HS-27A (cell line): ENCODE results near the gene ACSL6.

Experiments used
- DNase-seq: peaks from one replicate; pipeline ENCODE4 v3.0.0-alpha.2; 2012; ENCODE audit warnings: low read depth, missing footprints

The ACSL6 gene

DNA sequence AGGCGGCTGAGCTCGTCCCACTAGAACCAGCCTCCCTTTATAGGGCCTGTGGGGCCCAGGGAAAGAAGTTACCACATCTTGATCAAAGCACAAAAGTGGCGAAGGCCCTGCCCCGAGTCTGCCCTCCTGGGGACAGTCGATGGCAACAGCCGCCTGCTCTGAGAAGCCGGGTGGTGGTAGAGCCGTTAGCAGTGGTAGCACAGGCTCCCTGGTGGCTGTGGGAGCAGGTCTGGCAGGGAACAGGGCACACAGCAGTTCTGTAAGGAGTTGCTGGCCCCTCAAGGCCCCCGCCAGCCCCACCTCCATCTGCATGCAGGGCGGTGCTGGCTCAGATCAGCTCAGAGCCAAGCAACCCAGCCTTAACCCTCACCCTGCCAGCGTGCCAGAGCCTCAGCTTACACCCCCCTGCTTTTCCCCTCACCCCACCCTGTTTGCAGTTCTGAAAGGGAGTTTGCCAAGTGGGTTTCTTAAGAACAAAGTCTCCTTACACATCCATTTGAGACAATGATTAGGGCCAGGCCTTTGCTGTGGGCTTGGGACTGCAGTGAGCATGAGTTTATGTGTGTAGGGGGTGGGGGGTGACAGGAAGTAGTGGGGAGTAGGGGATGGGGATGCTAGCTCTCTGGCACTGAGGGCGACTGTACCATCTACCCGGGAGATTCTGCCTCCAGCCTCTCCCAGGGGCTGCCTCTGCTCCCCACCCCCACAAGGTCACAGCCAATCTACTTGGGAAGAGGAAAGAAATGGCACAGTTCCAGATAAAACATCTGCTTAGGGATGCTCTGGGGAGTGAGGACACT is 11.8 kb downstream of the ACSL6 start:
- no peak for DNase-seq

DNA sequence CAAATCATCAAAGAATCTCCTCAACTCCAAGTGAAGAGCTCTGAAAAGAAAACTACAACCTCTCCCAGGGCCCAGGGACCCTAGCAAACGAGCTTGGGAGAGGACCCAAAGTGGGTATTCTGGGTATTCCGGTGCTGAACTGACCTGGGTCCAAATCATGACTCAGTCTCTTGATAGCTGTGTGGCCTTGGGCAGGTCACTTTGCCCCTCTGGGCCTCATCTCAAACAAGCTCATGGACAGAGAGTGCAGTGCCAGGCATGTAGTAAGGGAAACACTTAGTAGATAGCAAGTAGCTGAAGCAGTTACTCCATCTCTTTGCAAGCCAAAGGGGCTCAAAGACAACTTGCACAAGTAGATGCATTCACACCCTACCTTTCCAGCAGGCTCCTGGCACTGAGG is 12.4 kb downstream of the ACSL6 start:
- DNase-seq, result no peak

DNA sequence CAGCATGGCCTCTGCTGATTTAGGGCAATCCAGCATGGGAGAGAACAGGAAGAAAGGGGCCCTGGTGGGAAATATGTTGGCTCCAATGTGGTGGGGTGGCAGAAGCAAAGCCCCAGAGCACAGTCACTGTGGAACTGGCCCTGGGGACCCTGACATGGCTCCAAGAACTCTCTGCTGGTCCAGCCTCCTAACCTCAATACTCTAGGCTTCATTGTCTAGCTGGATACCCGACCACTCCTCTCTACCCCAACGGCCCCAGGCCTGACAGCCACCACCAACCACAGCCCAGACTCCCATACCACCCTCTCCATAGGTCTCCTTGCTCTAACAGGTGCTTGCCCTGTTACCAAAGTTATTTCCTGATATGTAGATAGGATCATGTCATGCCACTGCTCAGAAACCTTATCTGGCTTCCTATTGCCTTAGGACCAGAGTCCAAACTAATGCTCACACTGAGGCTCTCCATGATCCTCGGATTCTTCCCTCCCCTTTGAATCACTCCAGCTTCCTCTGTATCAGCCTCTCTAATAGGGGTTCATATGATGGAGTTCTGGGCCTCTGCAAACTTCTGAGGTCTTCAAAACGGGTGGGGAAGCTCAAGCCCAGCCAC is 12.9 kb downstream of the ACSL6 start:
- no peak for DNase-seq

DNA sequence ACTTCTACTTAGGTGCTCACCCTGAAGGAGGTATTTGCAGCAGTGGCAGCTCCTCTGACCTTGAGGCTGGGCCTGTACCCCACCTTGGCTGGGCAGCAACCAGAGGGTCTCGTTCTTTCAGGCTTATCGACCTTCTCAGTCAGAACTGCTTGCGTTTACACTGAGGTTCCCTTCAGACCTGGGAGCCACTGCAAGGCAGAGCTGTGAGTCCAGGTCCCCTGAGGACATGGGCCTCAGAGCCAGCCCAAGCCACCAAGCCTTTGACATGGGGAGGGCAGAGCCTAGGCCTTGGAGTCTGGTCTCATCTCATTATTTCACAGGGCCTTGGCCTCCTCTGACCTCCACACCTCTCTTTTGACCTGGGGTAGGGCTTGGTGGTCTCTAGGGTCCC is 13.7 kb downstream of the ACSL6 start:
- DNase-seq, result no peak

DNA sequence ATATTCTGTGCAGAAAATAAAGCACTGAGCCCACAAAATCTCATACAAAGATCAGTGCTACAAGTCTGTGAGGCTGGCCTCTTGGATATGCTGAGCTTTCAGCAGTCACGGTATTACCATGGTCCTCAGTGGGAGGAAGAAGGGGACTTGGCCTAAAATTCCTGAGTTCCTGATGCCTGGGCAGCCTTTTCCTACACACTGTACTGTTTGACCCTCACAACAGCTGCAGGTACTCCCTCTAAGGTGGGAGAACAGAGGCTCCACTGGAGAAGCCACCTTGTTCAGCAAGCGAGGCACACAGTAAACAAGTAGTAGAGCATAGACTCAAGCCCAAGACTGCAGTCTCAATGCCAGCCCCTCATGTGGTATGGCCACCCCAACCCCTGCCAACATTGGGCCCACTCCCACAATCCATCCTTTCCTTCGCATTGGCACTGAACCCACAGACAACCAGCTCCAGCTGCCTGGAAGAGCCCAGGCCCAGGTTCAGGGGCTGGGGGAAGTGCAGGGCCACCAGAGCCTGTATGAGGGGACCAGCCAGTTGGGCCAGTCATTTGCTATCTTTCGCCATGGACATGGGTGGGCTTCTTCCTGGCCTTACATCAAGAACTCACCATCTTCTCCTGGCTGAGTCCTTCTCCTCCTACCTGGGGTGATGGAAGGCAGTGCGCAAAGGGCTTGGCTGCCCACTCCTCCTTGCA is 14.3 kb downstream of the ACSL6 start:
- DNase-seq, result no peak

DNA sequence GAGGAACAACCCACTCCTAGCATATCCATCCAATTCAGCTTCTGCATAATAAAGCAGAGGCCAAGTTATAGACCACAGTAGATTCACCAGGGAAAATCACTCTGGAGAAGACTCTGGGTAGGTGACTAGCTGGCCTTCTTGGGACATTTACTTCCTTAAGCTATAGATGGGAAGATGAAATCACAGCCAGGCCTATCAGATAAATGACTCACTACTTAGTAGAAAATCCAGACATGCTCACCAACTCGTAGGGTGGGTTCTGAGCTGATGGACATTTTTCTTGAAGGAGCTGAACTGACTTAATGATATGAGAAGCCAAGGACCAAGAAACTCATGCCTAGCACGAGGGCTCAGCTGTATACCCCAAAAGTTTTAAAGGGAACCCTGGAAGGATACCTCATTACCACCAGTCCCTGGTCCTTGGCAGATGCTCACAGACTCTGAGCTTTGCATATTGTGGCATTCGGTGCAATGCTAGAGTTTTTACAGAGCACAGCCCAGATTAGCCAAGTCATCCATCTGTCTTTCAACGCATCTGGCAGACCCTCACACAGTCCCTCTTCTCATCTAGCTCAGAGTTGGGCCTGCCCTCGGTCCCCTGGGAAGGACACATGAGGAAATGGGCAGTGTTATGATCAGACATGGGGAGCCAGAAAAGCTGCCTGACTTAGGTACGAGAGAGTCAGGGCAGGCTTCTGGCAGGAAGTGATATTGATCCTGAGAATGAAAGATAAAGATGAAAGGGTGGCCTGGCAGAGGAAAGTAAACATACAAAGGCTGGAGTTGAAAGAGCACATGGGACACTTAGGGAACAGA is 15.0 kb downstream of the ACSL6 start:
- DNase-seq, result no peak

DNA sequence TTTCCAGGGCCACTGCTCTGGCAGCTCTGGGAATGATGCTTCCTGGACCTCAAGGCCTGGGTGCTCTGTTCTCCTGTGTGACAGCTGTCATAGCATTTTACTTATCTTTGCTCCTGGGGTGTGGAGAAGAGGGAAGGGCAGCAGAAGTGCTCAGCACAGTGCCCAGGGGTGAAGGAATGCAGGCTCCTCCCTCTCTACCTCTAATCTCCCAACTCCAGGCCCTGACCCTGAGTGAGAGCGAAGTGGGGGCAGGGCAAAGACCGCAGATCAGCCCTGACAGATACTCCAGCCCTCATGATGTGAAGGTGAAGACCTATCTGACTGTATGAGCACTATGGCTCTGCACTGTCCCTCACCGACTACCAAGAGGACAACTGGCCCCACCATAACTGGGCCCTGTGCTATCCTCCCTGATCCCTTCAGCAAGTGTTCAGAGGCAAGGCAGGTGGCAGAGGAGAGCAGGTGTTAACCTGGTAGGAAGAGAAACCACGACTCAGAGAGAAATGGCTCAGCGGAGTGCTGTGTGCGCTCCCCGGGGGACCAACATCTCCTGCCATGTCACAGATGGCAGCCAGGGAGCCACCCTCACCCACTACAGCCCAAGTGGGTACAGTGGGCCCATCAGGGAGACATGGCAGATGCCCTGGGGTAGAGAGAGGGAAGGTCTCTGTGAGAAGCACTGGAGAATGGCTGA is 16.8 kb downstream of the ACSL6 start:
- no peak for DNase-seq

DNA sequence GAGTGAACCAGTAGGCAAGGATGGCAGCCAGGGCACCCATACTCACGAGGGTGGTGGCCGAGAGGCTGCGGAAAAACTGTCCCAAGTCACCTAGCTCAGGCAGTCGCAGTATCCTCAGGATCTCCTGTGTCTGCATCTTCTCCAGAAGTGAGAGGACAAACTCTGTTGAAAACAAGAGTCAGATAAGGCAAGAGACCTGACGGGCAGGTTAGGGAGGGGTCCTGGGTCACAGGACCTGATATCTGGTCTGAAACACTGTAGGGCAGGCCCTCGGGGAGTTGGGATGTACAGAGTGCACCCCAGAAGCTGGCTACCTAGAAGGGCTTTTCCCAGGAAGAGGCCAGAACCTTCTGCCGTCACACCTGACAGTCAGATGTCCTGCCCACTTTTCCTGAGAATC is 17.4 kb downstream of the ACSL6 start:
- no peak for DNase-seq

DNA sequence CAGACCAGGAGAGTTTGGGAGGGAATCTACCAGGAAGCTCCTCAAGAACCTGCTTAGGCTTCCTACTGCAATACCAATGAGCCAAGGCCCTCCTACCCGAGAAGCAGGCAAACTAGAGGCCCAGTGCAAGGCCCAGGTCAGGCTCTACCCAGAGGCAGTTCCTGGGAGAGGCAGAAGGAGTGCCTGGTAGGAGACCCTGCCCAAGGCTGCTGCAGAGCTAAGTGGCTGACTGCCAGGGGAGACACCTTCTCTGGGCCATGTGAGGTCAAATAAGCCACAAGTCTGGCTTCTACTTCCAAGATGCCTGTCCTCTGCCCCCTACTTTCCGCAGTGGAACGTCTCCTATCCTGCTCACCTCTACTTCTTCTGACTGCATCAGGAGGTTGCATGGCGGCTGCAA is 17.8 kb downstream of the ACSL6 start:
- no peak for DNase-seq

DNA sequence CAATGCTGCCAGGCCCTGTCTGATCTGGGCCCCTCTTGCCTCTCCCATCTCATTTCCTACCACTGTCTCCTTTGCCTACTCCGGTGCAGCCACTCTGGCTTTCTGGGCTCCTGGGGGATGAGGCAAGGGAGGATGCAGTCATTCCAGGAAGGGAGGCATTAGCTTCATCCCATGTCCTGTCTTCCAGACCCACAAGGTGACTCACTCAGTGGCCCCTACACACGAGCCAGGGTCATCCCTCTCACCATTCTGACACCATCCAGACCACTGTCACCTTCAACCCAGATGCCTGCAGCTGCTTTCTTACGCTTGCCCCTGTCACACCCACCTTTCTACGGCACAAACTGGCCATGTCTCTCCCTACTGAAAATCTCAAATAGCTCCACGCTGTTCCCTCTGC is 19.1 kb downstream of the ACSL6 start:
- no peak for DNase-seq

DNA sequence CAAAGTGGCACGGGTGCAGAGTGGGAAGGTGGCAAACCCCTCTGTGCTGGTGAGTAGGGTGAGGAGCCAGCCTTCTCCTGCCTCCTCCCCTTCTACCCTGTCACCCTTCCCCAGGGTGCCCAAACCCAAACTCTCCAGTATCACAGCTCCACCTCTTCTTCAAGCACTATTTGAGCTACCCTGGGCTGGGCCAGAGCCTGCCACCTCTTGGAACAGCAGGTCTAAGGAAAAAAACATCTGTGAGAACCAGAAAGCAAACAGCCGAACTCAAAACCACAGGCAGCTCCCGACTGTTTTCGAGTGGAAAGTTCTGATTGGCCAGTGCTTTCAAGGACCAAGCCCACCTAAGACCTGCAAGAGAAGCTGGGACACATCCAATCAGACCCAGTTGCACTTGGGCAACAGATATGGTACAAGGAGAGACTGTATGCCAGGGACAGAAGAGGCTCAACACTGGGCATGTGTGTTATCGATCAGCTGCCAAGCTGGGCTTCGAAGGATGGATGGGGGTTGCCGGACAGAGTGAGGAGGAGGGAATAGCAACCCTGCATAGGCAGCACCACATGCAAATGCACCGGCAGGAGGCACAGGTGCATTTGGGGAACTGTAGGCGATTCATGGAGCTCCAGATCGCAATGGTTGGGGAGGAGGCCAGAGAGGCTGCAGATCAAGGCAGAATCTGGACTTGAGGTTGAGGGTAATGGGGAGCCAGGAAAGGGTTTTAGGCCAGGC is 19.7 kb downstream of the ACSL6 start:
- no peak for DNase-seq

DNA sequence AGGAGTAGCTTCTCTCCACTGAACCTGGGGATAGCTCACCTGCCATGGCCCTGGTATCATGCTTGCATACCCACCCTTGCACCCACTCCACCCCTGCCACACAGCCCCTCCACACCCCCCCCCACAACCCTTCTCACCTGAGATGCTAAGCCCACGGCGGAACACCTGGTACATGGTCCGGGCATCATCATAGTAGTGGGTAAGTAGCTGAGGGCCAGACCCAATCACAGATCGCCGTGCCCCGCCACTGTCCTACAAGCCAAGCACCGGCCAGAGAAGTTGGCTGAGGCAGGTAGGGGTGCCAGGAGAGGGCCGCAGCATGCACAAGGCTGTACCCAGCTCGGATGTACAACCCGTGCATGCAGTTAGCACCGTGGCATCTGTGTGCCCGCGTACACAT is 20.7 kb downstream of the ACSL6 start:
- DNase-seq, result no peak

DNA sequence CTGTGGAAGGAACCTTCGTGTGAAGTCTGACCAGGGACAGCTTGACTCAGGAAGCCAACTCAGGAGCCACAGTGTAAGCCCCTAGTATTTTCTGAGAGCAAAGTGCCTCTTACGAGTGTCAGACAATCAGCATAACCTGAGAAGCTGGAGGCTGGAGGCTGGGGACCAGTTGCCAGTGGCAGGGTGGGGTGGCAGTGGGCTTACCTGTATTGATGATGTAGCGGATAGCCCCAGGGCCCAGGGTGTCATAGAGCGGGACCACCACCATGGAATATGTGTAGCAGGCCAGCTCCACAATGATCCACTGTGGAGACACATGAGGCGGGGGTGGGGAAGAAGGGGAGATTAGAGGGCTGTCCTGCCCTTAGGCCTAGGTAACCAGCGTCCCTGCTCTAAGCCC is 22.9 kb downstream of the ACSL6 start:
- no peak for DNase-seq

DNA sequence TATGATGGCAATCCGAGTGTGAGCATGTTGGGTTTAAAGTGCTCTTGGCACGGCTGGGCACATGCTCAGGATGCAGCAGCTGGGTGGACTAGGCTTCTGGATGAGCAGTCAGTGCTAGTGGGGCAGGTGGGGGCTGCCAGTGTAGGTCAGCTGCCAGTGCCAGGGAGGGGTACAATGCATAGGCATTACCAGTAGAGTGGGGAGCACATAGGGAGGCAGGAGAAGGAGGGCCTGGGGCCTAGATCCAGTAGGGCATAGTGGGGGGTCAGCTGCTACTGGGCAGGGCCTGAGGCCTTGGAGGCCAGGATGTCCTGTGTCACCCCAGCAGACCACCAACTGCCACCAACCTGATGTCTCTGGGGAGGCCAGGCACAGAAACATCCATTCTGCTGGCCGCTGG is 24.2 kb downstream of the ACSL6 start:
- DNase-seq, result no peak

DNA sequence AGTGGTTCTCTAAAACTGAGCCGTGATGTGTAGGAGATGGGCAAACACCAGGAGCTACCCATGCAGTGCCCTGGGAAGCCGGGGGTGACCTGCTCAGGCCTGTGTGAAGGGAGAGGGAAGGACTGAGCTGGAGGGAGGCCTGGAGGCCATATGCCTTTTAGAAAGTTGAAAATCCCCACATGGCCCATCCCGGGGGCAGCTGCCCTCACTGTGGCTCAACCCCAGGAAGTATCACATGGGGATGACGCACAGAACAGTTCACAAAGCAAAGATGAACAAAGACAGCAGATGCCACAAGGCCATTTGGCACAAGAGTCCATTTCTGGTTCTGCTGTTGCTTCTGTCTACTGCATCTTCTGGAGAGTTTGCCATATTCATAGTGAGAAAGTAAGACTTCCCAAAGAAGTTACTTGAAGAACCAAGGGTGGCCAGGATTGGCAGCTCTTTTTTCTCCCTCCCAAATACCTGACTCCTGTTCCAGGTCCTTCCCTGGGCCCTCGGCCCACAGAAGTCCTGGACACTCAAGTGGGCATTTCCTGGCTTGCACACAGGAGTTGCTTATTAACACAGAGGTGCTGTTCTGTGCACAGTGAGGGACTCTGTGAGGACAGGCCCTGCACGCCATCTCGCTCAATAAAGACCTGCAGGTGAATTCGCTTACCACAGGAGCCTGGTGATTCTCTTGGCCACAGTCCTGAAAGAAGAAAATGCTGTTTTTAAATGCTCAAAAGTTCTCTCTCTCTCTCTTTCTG is 25.1 kb downstream of the ACSL6 start:
- DNase-seq, result no peak

DNA sequence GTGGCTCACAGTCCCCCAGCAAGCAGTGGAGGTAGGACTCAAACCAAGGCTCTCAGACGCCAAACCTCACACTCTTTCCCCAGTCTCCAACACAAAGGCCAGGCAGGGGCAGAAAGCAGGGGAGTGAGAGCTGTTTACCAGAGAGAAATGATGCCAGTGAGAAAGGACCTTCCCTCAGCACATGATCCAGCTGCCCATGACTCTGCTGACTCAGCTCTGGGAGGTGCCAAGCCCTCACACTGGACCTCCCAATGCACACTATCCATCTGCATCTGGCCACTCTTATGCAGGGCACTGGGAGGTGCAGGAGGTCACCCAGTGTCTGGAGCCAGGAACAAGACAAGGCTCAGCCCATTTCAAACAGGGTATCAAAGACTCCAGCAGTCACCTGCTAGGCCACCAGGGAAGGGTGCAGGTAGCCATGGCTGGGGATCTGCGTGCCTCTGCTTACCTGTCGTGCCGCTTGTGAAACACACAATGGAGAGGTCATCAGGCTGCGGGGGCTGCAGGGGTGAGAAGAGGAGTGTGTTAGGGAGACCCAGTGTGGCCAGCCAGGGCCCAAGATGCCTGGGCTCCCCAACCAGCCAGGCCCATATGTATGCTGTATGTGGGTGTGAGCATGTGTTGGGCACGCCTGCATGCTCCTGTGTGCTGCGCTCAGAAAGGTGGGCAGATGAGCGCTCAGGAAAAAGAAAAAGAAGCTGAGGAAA is 26.3 kb downstream of the ACSL6 start:
- DNase-seq, result no peak

DNA sequence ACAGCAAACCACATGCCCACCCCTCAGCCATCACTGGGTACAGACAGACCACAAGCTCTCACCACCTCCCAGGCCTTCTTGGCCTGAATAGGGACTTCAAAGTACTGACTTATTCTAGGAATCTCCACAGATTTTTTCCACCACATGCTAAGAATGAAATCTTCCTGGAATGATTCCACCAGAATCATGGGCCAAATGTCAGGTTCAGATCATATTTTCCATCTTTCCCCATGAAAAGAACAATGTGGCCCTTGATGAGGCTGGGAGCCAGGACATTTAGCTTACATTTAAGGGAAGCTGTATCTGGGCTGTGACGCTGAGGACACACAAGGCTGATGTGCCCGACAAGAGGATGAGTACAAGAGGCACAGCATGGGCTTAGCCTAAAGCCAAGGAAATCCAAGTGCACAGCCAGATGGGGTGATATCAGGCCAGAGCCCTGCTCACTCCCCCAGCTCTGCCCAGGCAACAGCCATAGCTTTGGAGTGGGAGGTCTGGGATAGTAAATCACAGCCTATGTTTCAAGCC is 28.1 kb downstream of the ACSL6 start:
- DNase-seq, result no peak

DNA sequence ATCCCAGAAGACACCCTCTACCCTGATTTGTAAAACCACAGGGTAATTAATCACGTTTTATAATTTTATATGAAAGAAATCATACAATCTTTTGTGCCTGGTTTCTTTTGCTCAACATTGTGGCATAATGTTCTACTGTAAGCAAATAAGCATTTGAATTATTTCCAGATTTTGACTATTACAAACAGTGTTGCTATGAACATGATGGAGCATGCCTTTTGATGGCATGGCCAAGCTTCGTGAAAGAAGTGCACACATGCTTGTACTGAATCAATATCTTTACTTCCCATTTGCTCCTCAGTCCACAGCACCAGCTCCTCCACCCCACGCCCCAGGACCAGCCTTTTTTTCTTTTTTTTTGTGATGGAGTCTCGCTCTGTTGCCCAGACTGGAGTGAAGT is 29.9 kb downstream of the ACSL6 start:
- no peak for DNase-seq

DNA sequence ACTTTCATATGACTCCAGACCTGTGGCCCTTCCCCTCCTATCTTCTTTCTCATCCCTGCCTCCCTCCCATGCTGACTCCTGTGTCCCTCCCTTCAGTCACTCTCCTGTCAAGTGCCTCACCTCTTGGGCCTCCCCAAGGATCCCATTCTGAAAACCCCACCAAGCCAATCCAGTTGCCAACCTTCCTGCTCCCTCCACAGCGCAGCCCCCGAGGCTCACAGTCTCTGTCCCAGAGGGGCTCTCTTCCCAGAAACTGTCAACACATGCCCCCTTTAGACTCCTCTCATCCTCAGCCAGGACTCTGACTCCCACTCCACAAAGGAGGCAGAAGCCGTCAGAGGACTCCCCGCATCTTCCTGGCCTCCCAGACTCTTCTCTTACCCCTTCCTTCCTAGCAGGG is 30.8 kb downstream of the ACSL6 start:
- no peak for DNase-seq

DNA sequence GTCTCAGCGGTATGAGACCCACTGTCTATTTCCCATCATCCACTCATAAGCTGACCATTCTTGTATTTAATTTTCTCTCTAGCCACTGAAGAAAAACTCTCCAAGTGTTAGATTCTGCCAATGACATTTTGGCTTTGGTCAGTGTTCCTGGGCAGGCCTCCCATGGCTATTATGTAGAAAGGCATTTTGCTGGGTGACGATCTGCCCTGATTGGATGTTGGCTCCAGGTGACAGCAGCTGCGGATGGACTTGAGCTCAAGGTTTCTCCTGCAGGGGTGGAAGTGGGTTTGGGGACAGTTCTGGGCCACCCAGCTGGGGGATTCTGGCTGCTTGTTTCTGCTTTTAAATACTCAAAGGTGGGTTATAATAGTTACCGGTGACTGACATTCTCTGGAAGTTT is 31.6 kb downstream of the ACSL6 start:
- no peak for DNase-seq
